Mesodermal cell (in vitro differentiated cells): ENCODE measurements around the gene TMEM254.
"Not testable (repeated sequence)": the region's sequence is repeated elsewhere in the genome, so short reads cannot be mapped to it uniquely, and the experiment has no call there.

Source experiments
- H3K27ac ChIP-seq: 2 replicates; pipeline ENCODE4 v1.7.0; 2013; ENCODE audit warnings: mild to moderate bottlenecking, low read depth, low read length, moderate library complexity; ENCODE audit not compliant: severe bottlenecking
- H3K36me3 ChIP-seq: 2 replicates; pipeline ENCODE4 v1.7.1; 2013; ENCODE audit warnings: mild to moderate bottlenecking, low read length, moderate library complexity; ENCODE audit not compliant: control insufficient read depth, insufficient read depth
- H3K4me1 ChIP-seq: one replicate; pipeline ENCODE4 v1.7.1; 2013; ENCODE audit warnings: mild to moderate bottlenecking, low read length; ENCODE audit not compliant: insufficient read depth, control insufficient read depth, poor library complexity, severe bottlenecking
- H3K4me3 ChIP-seq: 2 replicates; pipeline ENCODE4 v1.7.0; 2013; ENCODE audit warnings: low read length, control low read depth, mild to moderate bottlenecking; ENCODE audit not compliant: insufficient read depth, poor library complexity, severe bottlenecking; ENCODE audit errors: extremely low read depth
- H3K9me3 ChIP-seq: 2 replicates; pipeline ENCODE4 v1.7.1; 2013; ENCODE audit warnings: mild to moderate bottlenecking, low read length, moderate library complexity; ENCODE audit not compliant: control insufficient read depth
- WGBS, 2 experiments: methylation state at CpG; one replicate each; pipeline ENCODE4 v1.1.5; 2013; ENCODE audit warnings: missing lambda C conversion rate in 2 of 2; ENCODE audit not compliant: insufficient coverage in 2 of 2; 5-methylcytosine and 5-hydroxymethylcytosine counted together

The TMEM254 gene

DNA sequence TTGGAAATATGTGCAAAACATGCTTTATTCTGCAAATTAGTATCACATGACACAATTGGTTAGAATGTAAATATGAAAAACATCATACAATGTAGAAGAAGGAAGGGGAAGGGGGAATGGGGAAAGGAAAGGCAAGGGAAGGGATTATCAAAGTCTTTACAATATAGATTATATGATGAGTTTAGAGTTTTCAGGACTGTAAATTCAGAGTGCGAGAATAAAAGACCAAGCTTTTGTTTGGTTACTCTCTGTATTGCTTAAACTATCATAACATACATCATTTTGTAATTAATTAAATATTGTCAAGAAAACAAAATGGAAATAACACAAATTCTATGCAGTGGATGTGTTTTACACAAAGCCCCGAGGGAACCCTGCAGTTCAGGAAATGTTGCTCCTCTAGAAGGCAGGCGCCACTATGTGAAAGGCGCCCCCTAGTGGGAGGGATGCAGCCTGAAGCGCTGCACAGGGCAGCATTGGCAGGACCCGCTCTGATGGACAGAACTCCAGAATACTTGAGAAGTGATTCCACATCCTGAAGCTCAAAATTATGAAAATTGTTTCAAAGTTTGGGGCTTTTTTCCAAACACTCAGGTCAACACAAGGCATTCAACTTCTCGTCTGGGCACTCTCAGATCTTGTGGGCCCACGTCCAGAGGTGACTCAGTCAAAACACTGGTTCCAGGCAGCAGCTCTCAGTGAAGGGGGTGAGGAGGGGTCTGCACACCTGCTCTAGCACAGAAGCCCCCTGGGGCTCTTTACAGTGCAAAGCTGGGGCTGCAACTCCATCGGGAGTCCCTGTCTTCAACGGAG is 31.6 kb upstream of the TMEM254 start:
- no peaks in the 10 kb centered on the region for H3K4me1 ChIP-seq
- no peak overlapping the region for H3K4me3 ChIP-seq
- 17 to 30% methylated on average over 8 of the region's 10 CpGs for WGBS, 2 experiments
- no peaks in the 10 kb centered on the region for H3K36me3 ChIP-seq
- H3K9me3 ChIP-seq: no peaks in the 10 kb centered on the region
- no peak overlapping the region for H3K27ac ChIP-seq

DNA sequence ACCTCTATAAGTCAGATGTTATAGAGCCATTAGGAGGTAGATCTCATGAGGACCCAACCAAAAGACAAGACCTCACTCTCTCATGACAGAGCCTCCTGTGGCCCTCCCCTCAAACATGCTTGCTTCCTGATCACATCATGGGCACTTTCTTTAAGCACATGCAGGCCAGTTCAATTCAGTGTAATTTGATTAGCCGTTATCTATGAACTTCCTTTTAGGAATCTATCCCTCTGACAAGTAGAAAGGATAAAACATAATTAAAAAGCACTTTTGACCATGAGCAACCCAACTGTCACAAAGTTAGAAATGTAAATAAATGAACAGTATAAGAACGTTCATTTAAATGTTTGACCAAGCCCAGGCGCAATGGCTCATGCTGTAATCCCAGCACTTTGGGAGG is 27.7 kb upstream of the TMEM254 start:
- Histone ChIP-seq H3K36me3 (no peaks in the 10 kb centered on the region), H3K9me3 (no peaks in the 10 kb centered on the region), H3K4me1 (no peaks in the 10 kb centered on the region), H3K27ac (no peak overlapping the region), H3K4me3 (no peak overlapping the region)
- 88% methylated on average over 2 of the region's 3 CpGs; no CpG with 5 or more reads in 1 of the 2 experiments for WGBS, 2 experiments

DNA sequence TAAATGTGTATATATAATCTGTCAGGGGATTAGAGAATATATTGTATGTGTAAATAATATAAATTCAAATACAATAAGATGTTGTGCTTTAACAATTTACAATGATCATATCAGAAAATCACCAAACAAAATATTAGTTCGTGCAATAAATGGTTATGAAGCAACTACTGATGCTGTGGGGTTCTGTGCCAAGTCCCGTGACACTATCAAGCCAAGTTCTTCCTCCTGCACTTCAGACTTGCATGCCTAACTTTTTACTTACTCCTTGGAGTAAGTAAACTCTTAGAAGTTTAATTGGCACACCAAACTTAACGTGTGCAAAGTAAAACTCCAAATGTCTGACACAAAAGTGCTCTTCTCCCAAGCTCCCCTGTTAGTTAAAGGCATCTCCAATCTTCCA is 26.5 kb upstream of the TMEM254 start:
- no peak overlapping the region for H3K4me3 ChIP-seq
- no peak overlapping the region for H3K27ac ChIP-seq
- no peaks in the 10 kb centered on the region for H3K9me3 ChIP-seq
- H3K36me3 ChIP-seq: no peaks in the 10 kb centered on the region
- 63 to 75% methylated on average over 1 of the region's 3 CpGs for WGBS, 2 experiments
- no peaks in the 10 kb centered on the region for H3K4me1 ChIP-seq

DNA sequence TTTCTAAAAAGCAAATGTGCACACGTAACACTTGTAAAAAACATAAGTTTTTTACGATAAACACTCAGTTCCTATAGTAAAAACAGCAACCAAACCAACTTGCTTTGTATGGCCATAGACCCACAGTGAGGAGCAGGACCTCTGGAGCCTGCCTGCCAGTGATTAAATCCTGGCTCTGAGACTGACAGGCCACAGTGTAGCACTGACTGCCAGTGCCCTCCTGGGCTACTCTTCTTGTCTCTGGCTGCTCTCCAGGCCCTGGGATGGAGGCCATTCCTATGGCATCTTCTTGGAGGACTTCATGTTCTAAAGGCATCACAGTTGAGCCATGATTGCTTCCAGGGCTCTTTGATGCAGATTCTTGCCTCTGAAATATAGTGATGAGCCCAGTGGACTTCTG is 22.7 kb upstream of the TMEM254 start:
- no peaks in the 10 kb centered on the region for H3K4me1 ChIP-seq
- H3K4me3 ChIP-seq: no peak overlapping the region
- H3K36me3 ChIP-seq: no peaks in the 10 kb centered on the region
- H3K9me3 ChIP-seq: no peaks in the 10 kb centered on the region
- WGBS, 2 experiments: 100% methylated on average over 2 of the region's 2 CpGs
- H3K27ac ChIP-seq: no peak overlapping the region

DNA sequence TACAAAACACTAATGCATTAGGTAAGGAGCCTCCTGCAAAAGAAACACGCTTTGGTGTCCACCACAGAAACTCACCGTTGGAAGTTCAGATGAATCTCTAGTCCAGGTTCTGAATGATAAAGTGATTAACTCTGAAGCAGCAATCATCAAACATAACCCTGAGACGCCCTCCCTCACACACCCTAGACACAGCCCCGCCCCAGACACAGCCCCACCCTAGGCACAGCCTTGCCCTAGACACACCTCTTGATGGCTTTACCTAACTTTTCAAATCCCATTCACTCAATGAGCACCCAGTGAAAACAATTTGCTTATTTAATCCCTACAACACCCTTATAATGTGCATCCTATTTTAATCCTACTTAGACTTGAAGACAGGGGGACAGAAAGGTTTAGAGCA is 21.3 kb upstream of the TMEM254 start:
- Histone ChIP-seq H3K4me1 (no peaks in the 10 kb centered on the region), H3K9me3 (no peaks in the 10 kb centered on the region), H3K4me3 (no peak overlapping the region), H3K36me3 (no peaks in the 10 kb centered on the region), H3K27ac (no peak overlapping the region)
- 80 to 93% methylated on average over 3 to 4 of the region's 4 CpGs for WGBS, 2 experiments

DNA sequence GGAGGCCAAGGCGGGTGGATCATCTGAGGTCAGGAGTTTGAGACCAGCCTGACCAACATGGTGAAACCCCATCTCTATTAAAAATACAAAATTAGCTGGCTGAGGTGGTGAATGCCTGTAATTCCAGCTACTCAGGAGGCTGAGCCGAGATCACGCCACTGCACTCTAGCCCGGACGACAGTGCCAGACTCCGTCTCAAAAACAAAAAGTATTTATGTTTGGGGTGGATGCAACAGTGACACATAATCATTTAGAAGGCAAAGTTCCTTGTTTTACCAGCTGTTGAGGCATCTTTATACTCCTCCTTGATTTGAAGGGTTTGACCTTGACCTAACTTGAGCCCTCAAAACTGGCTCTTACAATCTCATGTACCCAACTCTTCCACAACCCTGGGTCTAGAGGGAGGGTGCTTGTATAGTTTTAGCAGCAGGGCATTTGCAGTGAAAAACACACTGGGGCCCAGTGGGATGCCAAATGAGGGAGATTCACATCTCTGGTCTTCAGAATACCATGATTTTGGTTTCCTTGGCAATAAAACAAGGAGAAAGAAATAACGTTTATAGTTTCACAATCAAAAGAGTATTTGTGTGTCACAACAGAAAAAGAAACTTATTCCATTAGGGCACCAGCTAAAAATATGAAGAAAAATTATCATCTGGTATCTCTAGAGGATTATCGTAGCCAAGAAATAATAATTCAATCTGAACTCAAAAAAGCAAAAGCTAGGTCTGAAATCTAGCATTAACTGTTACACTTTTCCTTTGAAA is 14.2 kb upstream of the TMEM254 start:
- WGBS, 2 experiments: 83 to 98% methylated on average over 5 of the region's 8 CpGs
- Histone ChIP-seq H3K36me3 (no peaks in the 10 kb centered on the region), H3K4me3 (no peak overlapping the region), H3K27ac (no peak overlapping the region), H3K9me3 (peaks cover 7% of the 10 kb centered on the region), H3K4me1 (no peaks in the 10 kb centered on the region)

DNA sequence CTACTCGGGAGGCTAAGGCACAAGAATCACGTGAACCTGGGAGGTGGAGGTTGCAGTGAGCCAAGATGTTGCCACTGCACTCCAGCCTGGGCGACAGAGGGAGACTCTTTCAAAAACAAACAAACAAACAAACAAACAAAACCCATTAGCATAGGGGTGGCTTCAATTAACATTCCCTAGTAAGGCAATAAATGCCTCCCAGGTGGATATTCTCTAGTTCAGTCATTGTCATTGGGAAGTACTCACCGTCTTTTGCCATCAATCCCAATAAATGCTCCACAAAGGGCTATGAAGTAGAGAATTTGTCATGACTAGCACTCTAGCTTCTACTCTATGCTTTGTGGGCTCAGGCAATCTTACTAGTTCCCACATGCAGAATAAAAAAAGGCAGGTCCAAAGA is 11.7 kb upstream of the TMEM254 start:
- Histone ChIP-seq H3K27ac (no peak overlapping the region), H3K4me3 (no peak overlapping the region), H3K9me3 (peaks cover 11% of the 10 kb centered on the region), H3K4me1 (no peaks in the 10 kb centered on the region), H3K36me3 (no peaks in the 10 kb centered on the region)
- WGBS, 2 experiments: 89 to 90% methylated on average over 3 of the region's 4 CpGs

- not testable (repeated sequence) for H3K4me1 ChIP-seq, H3K4me3 ChIP-seq, H3K36me3 ChIP-seq, H3K27ac ChIP-seq
- peaks cover 11% of the 10 kb centered on the region for H3K9me3 ChIP-seq
Observed at GRCh38 chr10:80067821-80068220, 10.6 kb upstream of the TMEM254 start.

GRCh38 chr10:80068270-80068669 is 10.2 kb upstream of the TMEM254 start:
- Histone ChIP-seq H3K4me1 (no peaks in the 10 kb centered on the region), H3K36me3 (no peaks in the 10 kb centered on the region), H3K9me3 (peaks cover 11% of the 10 kb centered on the region), H3K4me3 (no peak overlapping the region), H3K27ac (no peak overlapping the region)
- WGBS, 2 experiments: 65 to 83% methylated on average over 1 to 2 of the region's 2 CpGs

- 96% methylated on average over 3 of the region's 3 CpGs for WGBS, 2 experiments
- Histone ChIP-seq H3K4me3 (no peak overlapping the region), H3K27ac (no peak overlapping the region), H3K9me3 (peaks cover 11% of the 10 kb centered on the region), H3K36me3 (no peaks in the 10 kb centered on the region), H3K4me1 (no peaks in the 10 kb centered on the region)
Observed at GRCh38 chr10:80070057-80070456, 8.4 kb upstream of the TMEM254 start.

DNA sequence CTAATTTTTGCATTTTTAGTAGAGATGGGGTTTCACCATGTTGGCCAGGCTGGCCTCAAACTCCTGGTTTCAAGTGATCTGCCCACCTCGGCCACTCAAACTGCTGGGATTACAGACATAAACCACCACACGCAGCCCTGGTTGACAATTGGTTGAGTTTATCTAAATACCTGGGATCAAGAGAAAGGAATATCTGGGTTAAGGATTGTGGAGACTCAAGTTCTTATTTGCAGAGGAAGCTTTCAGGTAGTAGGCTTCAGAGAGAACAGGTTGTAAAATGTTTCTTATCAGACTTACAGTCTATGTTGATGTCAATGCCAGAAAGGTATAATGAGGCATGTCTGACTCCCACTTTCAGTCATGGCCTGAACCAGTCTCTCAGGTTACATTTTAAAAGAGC is 5.9 kb upstream of the TMEM254 start:
- H3K36me3 ChIP-seq: no peaks in the 10 kb centered on the region
- H3K4me3 ChIP-seq: no peak overlapping the region
- H3K27ac ChIP-seq: no peak overlapping the region
- H3K4me1 ChIP-seq: no peaks in the 10 kb centered on the region
- 100% methylated on average over 1 of the region's 2 CpGs for WGBS, 2 experiments
- H3K9me3 ChIP-seq: peaks cover 10% of the 10 kb centered on the region
